ENCODE measurements around the gene COPG1. TPM values are rescaled to one million over a fixed set of nuclear protein-coding genes. Genes with fewer than 3 reads are reported as not detected.
"Not testable (repeated sequence)": the region's sequence is repeated elsewhere in the genome, so short reads cannot be mapped to it uniquely, and the experiment has no call there.

Gene COPG1
- total RNA-seq, 4 donors from 2014 or later = 77.1 to 95.3 (median 88.6) TPM

DNA sequence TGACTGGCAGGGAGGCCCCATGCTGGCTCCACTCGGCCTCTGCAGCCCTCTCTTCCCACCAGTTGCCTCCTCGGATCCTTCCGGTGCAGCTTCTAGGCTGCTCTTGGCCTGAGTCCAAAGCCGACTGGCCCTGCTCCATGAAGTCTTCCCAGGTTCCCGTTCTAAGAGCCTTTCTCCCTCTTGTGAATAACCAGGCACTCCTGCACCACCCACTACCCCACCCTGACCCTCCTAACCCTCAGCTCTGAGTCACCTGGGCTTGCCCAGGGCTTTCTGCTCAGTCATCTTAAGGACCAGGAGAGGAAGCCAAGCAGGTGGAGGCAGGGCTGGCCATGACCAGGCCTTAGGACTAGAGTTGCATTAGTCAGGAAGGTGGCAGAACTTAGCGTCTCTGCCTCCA is 37.6 kb upstream of the COPG1 start:
- TF ChIP-seq POLR2AphosphoS5 (IDR thresholded peaks at IDR 0.05) = no peak
- TF ChIP-seq, protein P1, sequence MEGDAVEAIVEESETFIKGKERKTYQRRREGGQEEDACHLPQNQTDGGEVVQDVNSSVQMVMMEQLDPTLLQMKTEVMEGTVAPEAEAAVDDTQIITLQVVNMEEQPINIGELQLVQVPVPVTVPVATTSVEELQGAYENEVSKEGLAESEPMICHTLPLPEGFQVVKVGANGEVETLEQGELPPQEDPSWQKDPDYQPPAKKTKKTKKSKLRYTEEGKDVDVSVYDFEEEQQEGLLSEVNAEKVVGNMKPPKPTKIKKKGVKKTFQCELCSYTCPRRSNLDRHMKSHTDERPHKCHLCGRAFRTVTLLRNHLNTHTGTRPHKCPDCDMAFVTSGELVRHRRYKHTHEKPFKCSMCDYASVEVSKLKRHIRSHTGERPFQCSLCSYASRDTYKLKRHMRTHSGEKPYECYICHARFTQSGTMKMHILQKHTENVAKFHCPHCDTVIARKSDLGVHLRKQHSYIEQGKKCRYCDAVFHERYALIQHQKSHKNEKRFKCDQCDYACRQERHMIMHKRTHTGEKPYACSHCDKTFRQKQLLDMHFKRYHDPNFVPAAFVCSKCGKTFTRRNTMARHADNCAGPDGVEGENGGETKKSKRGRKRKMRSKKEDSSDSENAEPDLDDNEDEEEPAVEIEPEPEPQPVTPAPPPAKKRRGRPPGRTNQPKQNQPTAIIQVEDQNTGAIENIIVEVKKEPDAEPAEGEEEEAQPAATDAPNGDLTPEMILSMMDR (IDR thresholded peaks at IDR 0.05) = no peak
- TF ChIP-seq EP300 (IDR thresholded peaks at IDR 0.05) = no peak
- no peak for TF ChIP-seq POLR2A (IDR thresholded peaks at IDR 0.05)
- Histone ChIP-seq H3K36me3 (no peaks in the 10 kb centered on the region), H3K4me1 (peaks cover 10% of the 10 kb centered on the region), H3K27me3 (no peaks in the 10 kb centered on the region), H3K9me3 (no peaks in the 10 kb centered on the region), H3K4me3 (no peak overlapping the region), H3K27ac (peak overlapping the region; percentile 70)
- 13% methylated on average over 6 of the region's 6 CpGs for WGBS
- DNase-seq (ENCODE audit: low spot score in 2 of 2) = peak; percentile 79 to 83

DNA sequence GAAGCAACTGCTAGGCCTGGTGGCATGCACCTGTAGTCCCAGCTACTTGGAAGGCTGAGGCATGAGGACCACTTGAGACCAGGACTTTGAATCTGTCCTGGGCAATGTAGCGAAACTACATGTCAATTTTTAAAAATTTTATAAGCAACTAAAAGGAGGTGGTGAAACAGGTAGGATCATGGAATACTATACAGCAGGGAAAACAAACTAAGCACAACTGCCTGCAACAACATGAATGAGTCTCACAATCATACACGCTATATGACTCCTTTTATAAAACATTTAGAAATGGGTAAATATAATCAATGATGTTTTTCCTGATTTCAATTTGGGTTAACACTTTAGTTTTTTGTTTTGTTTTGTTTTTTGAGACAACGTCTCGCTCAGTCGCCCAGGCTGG is 36.2 kb upstream of the COPG1 start:
- Histone ChIP-seq H3K4me3 (no peak overlapping the region), H3K9me3 (no peaks in the 10 kb centered on the region), H3K4me1 (peaks cover 10% of the 10 kb centered on the region), H3K36me3 (no peaks in the 10 kb centered on the region), H3K27me3 (no peaks in the 10 kb centered on the region), H3K27ac (no peak overlapping the region)
- WGBS = 94% methylated on average over 5 of the region's 5 CpGs
- no peak for TF ChIP-seq POLR2AphosphoS5 (IDR thresholded peaks at IDR 0.05)
- TF ChIP-seq EP300 (IDR thresholded peaks at IDR 0.05) = no peak
- TF ChIP-seq POLR2A (IDR thresholded peaks at IDR 0.05) = no peak
- TF ChIP-seq, protein P1 (IDR thresholded peaks at IDR 0.05) = no peak
- peak in 1 of 2 donors; percentile 0 for DNase-seq (ENCODE audit: low spot score in 2 of 2)

DNA sequence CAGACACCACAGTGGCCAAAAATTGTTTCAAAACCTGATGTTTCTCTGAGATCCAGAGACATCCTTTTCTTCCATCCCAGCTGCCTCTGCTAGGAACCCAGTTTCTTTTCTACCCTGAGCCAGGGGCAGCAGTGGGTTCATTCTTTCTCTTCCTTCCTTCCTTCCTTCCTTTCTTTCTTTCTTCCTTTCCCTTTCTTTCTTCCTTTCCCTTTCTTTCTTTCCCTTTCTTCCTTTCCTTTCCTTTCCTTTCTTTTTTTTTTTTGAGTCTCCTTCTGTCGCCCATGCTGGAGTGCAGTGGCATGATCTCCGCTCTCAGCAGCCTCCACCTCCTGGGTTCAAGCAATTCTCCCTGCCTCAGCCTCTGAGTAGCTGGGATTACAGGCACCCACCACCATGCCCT is 30.7 kb upstream of the COPG1 start:
- TF ChIP-seq POLR2AphosphoS5 (IDR thresholded peaks at IDR 0.05) (no peak), EP300 (IDR thresholded peaks at IDR 0.05) (no peak), POLR2A (IDR thresholded peaks at IDR 0.05) (no peak)
- TF ChIP-seq, protein P1 (IDR thresholded peaks at IDR 0.05) = no peak
- no peak overlapping the region for H3K27ac ChIP-seq
- H3K9me3 ChIP-seq = no peaks in the 10 kb centered on the region
- H3K4me1 ChIP-seq = no peaks in the 10 kb centered on the region
- no peak for DNase-seq (ENCODE audit: low spot score in 2 of 2)
- H3K4me3 ChIP-seq = no peak overlapping the region
- no peaks in the 10 kb centered on the region for H3K27me3 ChIP-seq
- WGBS = 93% methylated on average over 2 of the region's 2 CpGs
- H3K36me3 ChIP-seq = no peaks in the 10 kb centered on the region

DNA sequence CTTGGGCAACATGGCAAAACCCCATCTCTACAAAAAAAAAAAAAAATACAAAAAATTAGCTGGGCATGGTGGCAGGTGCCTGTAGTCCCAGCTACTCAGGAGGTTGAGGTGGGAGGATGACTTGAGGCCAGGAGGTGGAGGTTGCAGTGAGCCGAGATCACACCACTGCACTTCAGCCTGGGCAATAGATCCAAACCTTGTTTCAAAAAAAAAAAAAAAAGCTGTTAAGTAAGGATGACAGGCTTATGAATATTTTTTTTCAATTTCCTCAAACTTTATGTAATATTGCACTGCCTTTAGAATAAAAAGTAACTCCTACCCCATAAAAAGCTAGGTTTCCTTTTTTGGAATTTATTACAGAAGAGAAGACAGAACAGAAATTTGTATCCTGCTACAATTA is 25.0 kb upstream of the COPG1 start:
- H3K36me3 ChIP-seq; H3K27me3 ChIP-seq; H3K9me3 ChIP-seq; H3K4me3 ChIP-seq; DNase-seq (ENCODE audit: low spot score in 2 of 2): not testable (repeated sequence)
- Histone ChIP-seq H3K4me1 (peaks cover 44% of the 10 kb centered on the region), H3K27ac (peak overlapping the region; percentile 78)
- WGBS = 80% methylated on average over 1 of the region's 1 CpG

DNA sequence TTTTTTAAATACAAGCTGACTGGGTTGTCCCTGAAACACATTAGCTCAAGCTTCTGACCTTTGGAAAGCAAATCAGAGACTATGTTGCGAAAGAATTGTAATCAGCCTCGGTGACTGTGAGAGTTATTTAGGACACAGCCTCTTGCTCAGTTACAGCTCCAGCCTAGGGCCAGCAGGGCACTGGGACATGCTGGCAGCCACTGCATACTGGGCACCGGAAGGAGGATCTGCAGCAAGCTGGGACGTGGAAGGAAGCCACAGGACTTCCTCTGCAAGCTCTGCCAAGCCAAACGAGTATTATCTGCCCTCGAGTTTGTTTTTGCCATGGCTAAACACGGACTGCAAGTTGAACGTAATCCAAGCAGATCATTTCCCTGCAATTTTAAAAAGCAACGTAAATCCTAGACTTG is 24.4 kb upstream of the COPG1 start:
- peaks cover 50% of the 10 kb centered on the region for H3K4me1 ChIP-seq
- peak overlapping the region; percentile 23 for H3K4me3 ChIP-seq
- peak overlapping the region; percentile 78 for H3K27ac ChIP-seq
- no peaks in the 10 kb centered on the region for H3K27me3 ChIP-seq
- H3K9me3 ChIP-seq = no peaks in the 10 kb centered on the region
- H3K36me3 ChIP-seq = no peaks in the 10 kb centered on the region
- TF ChIP-seq POLR2A (IDR thresholded peaks at IDR 0.05) = no peak
- TF ChIP-seq, protein P1 (IDR thresholded peaks at IDR 0.05) = no peak
- peak in 1 of 3 donors; percentile 68 for TF ChIP-seq POLR2AphosphoS5 (IDR thresholded peaks at IDR 0.05)
- DNase-seq (ENCODE audit: low spot score in 2 of 2) = peak in 1 of 2 donors; percentile 80
- 2% methylated on average over 9 of the region's 9 CpGs for WGBS

DNA sequence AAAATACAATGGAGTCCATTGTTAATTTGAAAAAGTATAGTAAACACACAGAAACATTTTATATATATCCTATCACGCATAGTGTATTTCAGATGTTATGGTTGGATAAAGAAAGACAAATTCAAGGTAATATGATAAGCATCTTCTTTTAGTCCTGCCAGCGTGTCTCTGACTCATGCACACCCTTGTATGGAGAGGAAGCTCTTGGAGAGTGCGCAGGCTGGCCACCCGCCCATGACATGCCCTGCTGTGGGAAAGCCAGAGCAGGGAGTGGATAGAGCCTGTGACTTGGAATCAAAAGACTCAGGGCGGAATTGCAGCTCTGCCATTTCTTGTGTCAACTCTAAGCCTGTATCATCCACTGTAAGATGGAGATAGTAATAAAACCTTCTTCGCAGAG is 23.0 kb upstream of the COPG1 start:
- TF ChIP-seq, protein P1 (IDR thresholded peaks at IDR 0.05) = no peak
- TF ChIP-seq EP300 (IDR thresholded peaks at IDR 0.05) (no peak), POLR2A (IDR thresholded peaks at IDR 0.05) (no peak), POLR2AphosphoS5 (IDR thresholded peaks at IDR 0.05) (no peak)
- WGBS = 34% methylated on average over 6 of the region's 6 CpGs
- no peaks in the 10 kb centered on the region for H3K27me3 ChIP-seq
- H3K9me3 ChIP-seq = no peaks in the 10 kb centered on the region
- peak overlapping the region; percentile 78 for H3K27ac ChIP-seq
- no peak overlapping the region for H3K4me3 ChIP-seq
- peak; percentile 90 to 93 for DNase-seq (ENCODE audit: low spot score in 2 of 2)
- no peaks in the 10 kb centered on the region for H3K36me3 ChIP-seq
- H3K4me1 ChIP-seq = peaks cover 62% of the 10 kb centered on the region
